Erythroblast (primary cell): ENCODE measurements around the gene PRKAR2A.

Experiments
- GATA1 ChIP-seq: IDR thresholded peaks from 2 replicates; pipeline ENCODE4 v1.6.1; 2011; ENCODE audit warnings: low read depth, mild to moderate bottlenecking, control low read depth, low read length, moderate library complexity
- POLR2A ChIP-seq: IDR thresholded peaks from 2 replicates; pipeline ENCODE4 v1.6.1; 2011; ENCODE audit warnings: mild to moderate bottlenecking, low read length

GRCh38 chr3:48885753-48886152 lies 38.1 kb upstream of the PRKAR2A start:
- TF ChIP-seq POLR2A (no peak), GATA1 (no peak)
